Activated CD8-positive, alpha-beta T cell treated with anti-CD3 and anti-CD28 coated beads for 36 hours (primary cell): ENCODE results near the gene TAC3. TPM values are rescaled to one million over a fixed set of nuclear protein-coding genes. Genes with fewer than 3 reads are reported as not detected.
A peak's percentile ranks its signal among the peaks of the same experiment; 100 is the strongest.

Experiments used
- ATAC-seq: fragments of 200-7000 bp; cut with Tn5 transposase; one replicate; pipeline ENCODE4 v1.10.0; 2021; ENCODE audit warnings: mild to moderate bottlenecking, moderate library complexity
- CTCF ChIA-PET: fragments of 350-600 bp; sonication (Branson Sonifier 250); formaldehyde crosslinking; loops from one replicate; lab custom pipeline; 2021; ENCODE audit warnings: antibody characterized with exemption; lab: Charles Lee
- POLR2A ChIA-PET: fragments of 350-600 bp; sonication (Branson Sonifier 250); formaldehyde crosslinking; loops from one replicate; lab custom pipeline; 2021; ENCODE audit warnings: antibody characterized with exemption; lab: Charles Lee
- DNase-seq: peaks from one replicate; pipeline ENCODE4 v3.0.0-alpha.2; 2020
- H3K27ac Mint-ChIP-seq: one replicate; pipeline ENCODE4 v1.8.0; 2021; ENCODE audit warnings: mild to moderate bottlenecking, mixed read lengths
- H3K27me3 Mint-ChIP-seq: one replicate; pipeline ENCODE4 v1.8.0; 2021; ENCODE audit warnings: mixed read lengths
- H3K36me3 Mint-ChIP-seq: one replicate; pipeline ENCODE4 v1.8.0; 2021; ENCODE audit warnings: low read depth, mixed read lengths
- H3K4me1 Mint-ChIP-seq: one replicate; pipeline ENCODE4 v1.8.0; 2021; ENCODE audit warnings: low read depth, mixed read lengths
- H3K4me3 Mint-ChIP-seq: one replicate; pipeline ENCODE4 v1.8.0; 2021; ENCODE audit warnings: mild to moderate bottlenecking, moderate library complexity, mixed read lengths
- H3K9me3 Mint-ChIP-seq: one replicate; pipeline ENCODE4 v1.8.0; 2021; ENCODE audit warnings: mixed read lengths
- CTCF ChIP-seq: fragments of 200-600 bp; IDR thresholded peaks from one replicate; pipeline ENCODE4 v1.8.0; 2022; ENCODE audit warnings: antibody characterized with exemption, mild to moderate bottlenecking
- intact Hi-C: fragments of 100-400 bp; cut with micrococcal nuclease; formaldehyde crosslinking; loops from one replicate; pipeline ENCODE4 v1.10.0; 2022
- total RNA-seq, 2 experiments: library from RNA; stranded (reverse); gene quantifications; one replicate each; pipeline ENCODE4 v1.2.3, GENCODE V29; 2021

Gene TAC3
- total RNA-seq, 2 experiments from 2014 or later, result 0.34 to 0.54 TPM

GRCh38 chr12:56998981-56999380 is 17.3 kb downstream of the TAC3 start:
- Mint-ChIP-seq H3K36me3 (peaks cover 45% of the 10 kb centered on the region), H3K27ac (peak overlapping the region; percentile 67), H3K4me1 (peaks cover 44% of the 10 kb centered on the region), H3K27me3 (no peaks in the 10 kb centered on the region), H3K4me3 (no peak overlapping the region), H3K9me3 (no peaks in the 10 kb centered on the region)
- DNase-seq (peak; percentile 85), ATAC-seq (peak; percentile 86)
- ChIA-PET CTCF (interaction anchor here (1.0 to 7.7 kb wide), 8 partner anchors 9 to 241 kb away, joined by 3 to 78 read pairs (median 5); partner anchors contain the start of genes HSD17B6 and STAT6), POLR2A (interaction anchor here (0.8 to 1.5 kb wide), 3 partner anchors 13 to 113 kb away, joined by 3 to 7 read pairs (median 4); partner anchors contain the start of gene TAC3)
- no peak for TF ChIP-seq CTCF
- intact Hi-C loops, result loop anchor here (10.0 kb wide), 1 partner anchor 364 kb away; the partner anchor contains the start of gene BAZ2A

GRCh38 chr12:56998316-56998715 is 18.0 kb downstream of the TAC3 start:
- no peaks in the 10 kb centered on the region for H3K27me3 Mint-ChIP-seq
- H3K4me3 Mint-ChIP-seq, result no peak overlapping the region
- POLR2A ChIA-PET, result interaction anchor here (1.1 kb wide), 2 partner anchors 7 to 114 kb away, joined by 3 to 7 read pairs; no protein-coding TSS in a partner anchor
- H3K9me3 Mint-ChIP-seq, result no peaks in the 10 kb centered on the region
- TF ChIP-seq CTCF, result no peak
- peak overlapping the region; percentile 37 for H3K27ac Mint-ChIP-seq
- peaks cover 44% of the 10 kb centered on the region for H3K4me1 Mint-ChIP-seq
- ATAC-seq (no peak), DNase-seq (no peak)
- intact Hi-C loops, result loop anchor here (10.0 kb wide), 1 partner anchor 364 kb away; the partner anchor contains the start of gene BAZ2A
- peaks cover 39% of the 10 kb centered on the region for H3K36me3 Mint-ChIP-seq
- CTCF ChIA-PET, result interaction anchor here (1.0 to 7.7 kb wide), 8 partner anchors 10 to 240 kb away, joined by 3 to 78 read pairs (median 5); partner anchors contain the start of genes HSD17B6 and STAT6

- Mint-ChIP-seq H3K36me3 (peaks cover 27% of the 10 kb centered on the region), H3K4me3 (no peak overlapping the region), H3K9me3 (no peaks in the 10 kb centered on the region), H3K27ac (no peak overlapping the region), H3K4me1 (peaks cover 41% of the 10 kb centered on the region), H3K27me3 (no peaks in the 10 kb centered on the region)
- intact Hi-C loops, result loop anchor here (10.0 kb wide), 1 partner anchor 362 kb away; the partner anchor contains the start of gene BAZ2A
- CTCF ChIA-PET, result interaction anchor here (1.0 to 7.7 kb wide), 5 partner anchors 9 to 239 kb away, joined by 3 to 78 read pairs (median 4); partner anchors contain the start of gene ZBTB39
- POLR2A ChIA-PET, result interaction anchor here (1.1 kb wide), 1 partner anchor 9 kb away, joined by 3 read pairs; no protein-coding TSS in a partner anchor
- TF ChIP-seq CTCF, result no peak
- DNase-seq, result no peak
- no peak for ATAC-seq
Measured at GRCh38 chr12:56996793-56997545, 19.4 kb downstream of the TAC3 start.

GRCh38 chr12:56995930-56996496 is 20.3 kb downstream of the TAC3 start:
- POLR2A ChIA-PET, result no interaction called here
- no peak for DNase-seq
- H3K27me3 Mint-ChIP-seq, result no peaks in the 10 kb centered on the region
- H3K9me3 Mint-ChIP-seq, result no peaks in the 10 kb centered on the region
- H3K4me1 Mint-ChIP-seq, result peaks cover 40% of the 10 kb centered on the region
- peaks cover 23% of the 10 kb centered on the region for H3K36me3 Mint-ChIP-seq
- no peak overlapping the region for H3K27ac Mint-ChIP-seq
- CTCF ChIA-PET, result interaction anchor here (1.1 to 7.7 kb wide), 2 partner anchors 8 to 238 kb away, joined by 4 to 78 read pairs; no protein-coding TSS in a partner anchor
- TF ChIP-seq CTCF, result no peak
- no peak overlapping the region for H3K4me3 Mint-ChIP-seq
- intact Hi-C loops, result loop anchor here (10.0 kb wide), 1 partner anchor 361 kb away; the partner anchor contains the start of gene BAZ2A
- no peak for ATAC-seq
